H7 (cell line): ENCODE data around the gene SLC35E2B. TPM values are rescaled to one million over a fixed set of nuclear protein-coding genes. Genes with fewer than 3 reads are reported as not detected.
"Not testable (repeated sequence)": the region's sequence is repeated elsewhere in the genome, so short reads cannot be mapped to it uniquely, and the experiment has no call there.

Experiments used
- DNase-seq: peaks from one replicate; pipeline ENCODE4 v3.0.0; 2012
- H3K27me3 ChIP-seq: 2 replicates; pipeline ENCODE4 v1.6.0; 2011; ENCODE audit warnings: mild to moderate bottlenecking, low read length; ENCODE audit not compliant: control insufficient read depth, insufficient read depth
- H3K36me3 ChIP-seq: replicated peaks from 2 replicates; pipeline ENCODE4 v1.5.1; 2011; ENCODE audit warnings: low read length; ENCODE audit not compliant: control insufficient read depth, insufficient read depth
- H3K4me3 ChIP-seq: 2 replicates; pipeline ENCODE4 v1.5.1; 2011; ENCODE audit warnings: low read depth, mild to moderate bottlenecking, control low read depth, low read length, moderate library complexity; ENCODE audit not compliant: insufficient read depth
- total RNA-seq: library from RNA; depleted of rRNA; stranded (reverse); fragments of >200 nt; shearing (Covaris generic); gene quantifications from 2 replicates; pipeline ENCODE4 v1.2.3, GENCODE V29; 2014; rRNA removed

Gene SLC35E2B
- total RNA-seq: 47.4 and 54.8 TPM in 2 replicates

DNA sequence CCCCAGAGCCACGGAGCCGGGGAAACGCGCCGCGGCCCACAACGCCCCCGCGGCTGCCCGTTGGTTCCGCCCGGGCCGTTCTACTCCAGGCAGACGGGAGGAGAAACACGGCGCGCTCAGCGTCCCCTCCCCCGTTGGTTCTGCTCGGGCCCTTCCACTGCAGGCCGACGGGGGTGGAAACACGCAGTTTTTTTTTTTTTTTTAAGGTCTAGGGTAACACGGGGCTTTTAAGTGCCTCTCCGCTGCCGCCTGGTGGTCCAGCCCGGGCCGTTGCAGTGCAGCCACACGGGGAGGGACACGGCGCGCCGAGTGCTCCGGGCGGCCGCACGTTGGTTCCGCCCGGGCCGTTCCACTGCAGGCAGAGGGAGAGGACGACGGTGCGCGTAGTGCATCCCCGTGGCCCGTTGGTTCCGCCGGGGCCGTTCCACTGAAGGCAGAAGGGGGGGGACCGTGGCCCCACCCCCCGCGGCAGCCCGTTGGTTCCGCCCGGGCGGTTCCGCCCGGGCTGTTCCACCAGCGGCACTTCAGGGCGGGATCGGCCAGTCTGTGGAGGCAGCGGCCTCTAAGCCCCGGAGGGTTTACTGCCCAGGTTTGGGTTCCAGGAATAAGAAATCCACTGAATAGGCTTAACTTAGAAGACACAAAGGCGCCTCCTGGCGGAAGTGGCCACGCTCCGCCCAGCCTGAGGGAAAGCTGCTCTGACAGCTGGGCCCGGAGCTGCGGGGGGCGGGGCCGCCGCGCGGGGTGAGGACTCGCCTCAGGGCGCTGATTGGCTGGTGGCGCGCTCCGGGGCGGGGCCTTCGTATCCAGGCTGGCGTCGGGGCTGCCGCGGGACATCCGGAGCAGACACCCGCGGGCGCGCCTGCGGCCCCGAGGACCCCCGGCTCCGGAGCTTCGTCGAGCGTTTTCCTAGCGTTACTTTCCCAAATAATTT is at the start of gene SLC35E2B:
Gene SLC35E2B, minus strand, starts transcription at position 82 of the 934 bp plus-strand sequence. CDS start 16,096 bp downstream, outside the sequence.
- H3K27me3 ChIP-seq: not testable (repeated sequence)

DNA sequence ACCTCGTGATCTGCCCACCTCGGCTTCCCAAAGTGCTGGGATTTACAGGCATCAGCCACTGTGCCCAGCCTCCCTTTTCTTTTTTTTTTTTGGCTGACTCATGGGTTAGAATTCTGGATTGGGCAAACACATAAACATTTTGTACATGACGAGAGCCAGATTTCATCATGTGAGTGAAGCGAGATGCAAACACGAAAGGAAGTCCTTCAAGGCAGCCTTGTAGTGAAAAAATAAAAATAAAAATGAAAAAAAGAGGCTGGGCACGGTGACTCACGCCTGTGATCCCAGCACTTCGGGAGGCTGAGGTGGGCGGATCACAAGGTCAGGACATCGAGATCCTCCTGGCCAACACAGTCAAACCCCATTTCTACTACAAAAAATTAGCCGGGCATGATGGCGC is 48.4 kb upstream of the SLC35E2B start:
- not testable (repeated sequence) for H3K27me3 ChIP-seq

More for the DNA sequence above, at the start of gene SLC35E2B:
- peak within 1 kb of the TSS; percentile 59 for H3K4me3 ChIP-seq
- DNase-seq: peak; percentile 90
- H3K36me3 ChIP-seq: not testable (repeated sequence)

DNA sequence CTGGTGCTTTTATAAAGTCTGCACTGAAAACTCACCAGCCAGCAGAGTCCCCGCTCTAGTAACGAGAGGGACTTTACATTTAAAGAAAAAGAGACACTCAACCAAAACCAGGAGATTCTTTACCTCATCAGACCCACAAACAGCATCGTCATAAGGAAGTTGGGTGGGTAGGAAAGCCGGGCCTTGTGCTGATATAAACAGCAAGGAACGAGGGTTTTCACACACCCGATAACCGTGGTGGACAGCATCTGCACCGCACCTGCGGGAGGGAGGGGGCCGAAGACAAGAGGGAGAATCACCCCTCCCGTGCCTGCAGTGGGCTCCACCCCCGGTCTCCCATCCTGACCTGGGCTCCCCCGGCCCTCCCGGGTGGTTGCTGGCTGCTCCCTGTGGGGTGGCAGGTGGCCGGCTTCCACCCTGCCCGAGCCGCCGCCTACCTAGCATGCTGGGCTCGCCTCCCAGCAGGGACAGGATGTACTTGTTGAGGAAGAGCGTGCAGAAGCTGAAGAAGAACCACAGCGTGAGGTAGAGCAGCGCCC is 46.3 kb upstream of the SLC35E2B start:
- DNase-seq, H3K36me3 ChIP-seq, H3K4me3 ChIP-seq, H3K27me3 ChIP-seq: not testable (repeated sequence)

More for the DNA sequence above, 48.4 kb upstream of the SLC35E2B start:
- not testable (repeated sequence) for H3K36me3 ChIP-seq, H3K4me3 ChIP-seq, DNase-seq

DNA sequence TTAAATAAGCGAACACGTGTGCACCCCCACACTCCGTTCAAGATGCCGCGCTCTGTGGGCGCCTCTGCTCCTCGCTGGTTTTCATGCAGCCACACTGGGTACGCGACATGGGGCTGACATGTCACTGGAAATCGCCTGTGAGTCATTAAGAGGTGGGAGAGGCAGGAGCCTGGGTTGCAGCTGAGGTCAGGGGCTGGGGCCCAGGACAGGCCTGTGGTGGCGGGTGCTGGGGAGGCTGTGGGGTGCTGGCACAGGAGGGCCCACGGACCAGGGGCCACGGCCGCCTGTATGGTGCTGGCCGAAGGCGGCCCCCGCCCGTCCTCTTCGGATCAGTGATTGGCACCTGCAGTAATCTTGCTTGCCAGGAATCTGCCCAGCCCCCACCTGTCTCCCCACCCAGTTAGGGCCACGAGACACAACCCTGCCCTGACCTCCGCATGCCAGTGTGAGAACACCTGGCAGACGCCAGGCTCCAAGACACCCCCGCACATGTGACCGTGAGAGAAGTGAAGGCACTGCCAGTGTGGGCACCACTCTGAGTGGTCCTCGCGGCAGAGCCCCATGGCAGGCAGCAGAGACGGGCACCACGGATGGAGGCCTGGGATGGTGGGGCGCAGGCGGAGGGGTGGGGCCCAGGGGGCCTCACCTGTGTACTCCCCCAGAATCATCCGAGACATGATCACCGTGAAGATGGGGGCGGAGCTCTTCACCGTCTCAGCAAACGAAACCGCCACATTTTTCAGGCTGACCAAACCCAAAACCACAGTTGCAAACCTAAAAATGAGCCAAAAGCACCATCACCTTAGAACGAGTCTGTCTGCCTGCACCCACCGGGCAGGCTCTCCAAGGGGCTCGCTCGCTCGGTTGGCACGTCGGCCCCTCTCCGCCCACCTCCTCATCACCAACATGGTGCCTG is 45.3 kb upstream of the SLC35E2B start:
- not testable (repeated sequence) for H3K36me3 ChIP-seq, H3K27me3 ChIP-seq, H3K4me3 ChIP-seq
- peak; percentile 23 for DNase-seq

DNA sequence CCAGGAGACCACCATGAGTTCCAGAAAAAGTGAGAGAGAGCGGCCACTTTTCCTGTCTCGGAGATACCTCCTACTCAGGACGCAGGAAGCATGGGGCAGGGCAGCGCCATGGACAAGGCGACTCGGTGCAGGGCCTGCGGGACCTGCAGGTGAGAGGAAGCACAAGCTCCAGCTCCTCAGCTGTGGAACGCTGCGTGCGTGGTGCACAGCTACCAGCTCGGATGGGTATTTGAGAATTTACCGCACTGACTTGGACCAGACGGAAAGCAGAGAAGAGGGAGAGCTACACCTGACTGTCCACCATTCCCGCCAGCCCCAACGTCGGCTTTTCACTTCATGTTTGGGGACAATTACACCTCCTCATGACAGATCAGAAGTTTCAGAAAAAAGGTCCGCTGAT is 39.8 kb upstream of the SLC35E2B start:
- DNase-seq: peak; percentile 16
- Histone ChIP-seq H3K4me3 (no peak overlapping the region), H3K27me3 (no peaks in the 10 kb centered on the region), H3K36me3 (peaks cover 6% of the 10 kb centered on the region)

DNA sequence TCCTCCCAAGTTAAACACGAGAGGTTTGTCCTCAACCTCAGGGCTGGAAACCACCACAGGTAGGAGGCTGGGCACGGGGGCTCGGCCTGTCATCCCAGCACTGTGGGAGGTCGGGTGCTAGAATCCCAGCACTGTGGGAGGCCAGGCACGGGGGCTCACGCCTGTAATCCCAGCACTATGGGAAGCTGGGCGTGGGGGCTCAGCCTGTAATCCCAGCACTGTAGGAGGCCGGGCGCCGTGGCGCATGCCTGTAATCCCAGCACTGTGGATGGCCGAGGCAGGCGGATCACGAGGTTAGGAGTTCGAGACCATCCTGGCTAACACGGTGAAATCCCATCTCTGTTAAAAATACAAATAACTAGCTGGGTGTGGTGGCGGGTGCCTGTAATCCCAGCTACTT is 38.3 kb upstream of the SLC35E2B start:
- DNase-seq: no peak
- Histone ChIP-seq H3K4me3 (no peak overlapping the region), H3K36me3 (peaks cover 6% of the 10 kb centered on the region), H3K27me3 (no peaks in the 10 kb centered on the region)

DNA sequence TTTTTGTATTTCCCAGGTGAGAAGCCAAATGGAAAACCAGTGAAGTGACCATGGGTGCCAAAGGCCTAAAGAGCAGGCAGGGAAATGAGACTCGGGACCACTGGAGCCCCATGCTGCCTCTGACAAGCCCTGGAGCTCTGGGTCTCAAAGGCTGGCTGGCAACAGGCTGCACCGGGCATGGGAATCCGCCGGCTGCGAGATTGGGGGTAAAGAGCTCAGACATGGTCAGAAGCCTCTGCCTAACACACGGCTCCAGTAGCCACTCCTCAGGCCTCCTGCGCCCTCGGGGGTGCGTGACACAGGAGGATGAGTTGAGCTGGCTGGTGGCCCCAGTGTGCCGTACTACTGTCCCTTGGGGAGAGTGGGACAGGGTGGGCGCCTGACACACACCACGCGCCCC is 37.6 kb upstream of the SLC35E2B start:
- DNase-seq, H3K27me3 ChIP-seq, H3K4me3 ChIP-seq, H3K36me3 ChIP-seq: not testable (repeated sequence)

DNA sequence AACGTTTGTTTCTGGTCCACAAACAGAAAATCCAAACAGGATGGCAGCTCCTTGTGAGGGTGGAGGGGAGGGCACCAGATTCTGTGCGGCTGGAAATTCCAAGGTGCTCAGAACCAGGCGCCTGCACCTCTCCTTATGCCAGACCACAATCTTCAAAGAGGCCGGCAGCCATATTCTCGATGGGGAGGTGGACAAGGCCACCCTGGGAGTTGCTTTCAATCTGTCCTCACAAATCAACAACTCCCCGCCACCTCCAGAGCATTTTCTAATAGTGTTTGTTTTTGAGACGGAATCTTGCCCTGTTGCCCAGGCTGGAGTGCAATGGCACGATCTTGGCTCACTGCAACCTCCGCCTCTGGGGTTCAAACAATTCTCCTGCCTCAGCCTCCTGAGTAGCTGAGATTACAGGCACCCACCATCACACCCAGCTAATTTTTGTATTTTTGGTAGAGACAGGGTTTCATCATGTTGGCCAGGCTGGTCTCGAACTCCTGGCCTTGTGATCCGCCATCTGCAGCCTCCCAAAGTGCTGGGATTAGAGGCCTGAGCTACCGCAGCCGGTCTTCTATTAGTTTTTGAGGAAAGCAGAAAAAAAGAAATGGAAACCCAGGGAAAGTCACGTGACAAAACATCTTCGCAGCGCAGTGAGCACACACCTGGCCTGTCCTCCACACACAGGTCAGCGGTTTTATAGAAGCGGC is 36.7 kb upstream of the SLC35E2B start:
- not testable (repeated sequence) for DNase-seq, H3K4me3 ChIP-seq, H3K27me3 ChIP-seq, H3K36me3 ChIP-seq

DNA sequence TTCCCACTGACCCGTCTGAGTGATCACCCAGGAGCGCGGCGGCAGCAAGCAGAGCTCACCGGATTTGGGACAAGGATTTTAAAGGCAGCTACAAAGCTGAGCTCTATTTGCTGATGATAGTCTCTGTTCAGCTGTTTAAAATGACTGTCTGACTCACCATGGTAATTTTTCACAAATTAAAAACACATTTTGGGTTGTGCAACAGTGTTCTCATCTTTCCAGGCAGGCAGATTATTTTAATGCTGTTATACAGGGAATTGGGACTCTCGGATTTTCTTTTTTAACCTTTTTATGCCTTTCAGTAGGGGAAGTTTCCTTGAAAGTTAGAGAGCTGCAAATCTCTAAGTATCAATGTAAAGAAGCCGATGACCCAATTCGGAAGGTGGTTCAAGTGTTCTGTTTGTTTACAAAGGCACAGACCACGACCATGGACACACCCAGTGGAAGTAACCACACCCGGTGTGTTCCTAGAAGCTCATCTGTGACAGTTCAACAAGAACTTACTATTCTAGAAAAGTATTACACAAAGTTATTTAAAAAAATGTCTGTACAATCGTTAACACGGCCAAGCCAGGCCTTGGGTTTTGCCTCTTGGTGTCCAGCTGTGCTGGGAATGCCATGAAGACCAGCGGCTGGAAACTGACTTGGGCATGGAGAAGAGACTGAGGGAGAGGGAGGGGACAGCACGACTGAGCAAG is 35.9 kb upstream of the SLC35E2B start:
- not testable (repeated sequence) for H3K27me3 ChIP-seq, H3K36me3 ChIP-seq, H3K4me3 ChIP-seq, DNase-seq

DNA sequence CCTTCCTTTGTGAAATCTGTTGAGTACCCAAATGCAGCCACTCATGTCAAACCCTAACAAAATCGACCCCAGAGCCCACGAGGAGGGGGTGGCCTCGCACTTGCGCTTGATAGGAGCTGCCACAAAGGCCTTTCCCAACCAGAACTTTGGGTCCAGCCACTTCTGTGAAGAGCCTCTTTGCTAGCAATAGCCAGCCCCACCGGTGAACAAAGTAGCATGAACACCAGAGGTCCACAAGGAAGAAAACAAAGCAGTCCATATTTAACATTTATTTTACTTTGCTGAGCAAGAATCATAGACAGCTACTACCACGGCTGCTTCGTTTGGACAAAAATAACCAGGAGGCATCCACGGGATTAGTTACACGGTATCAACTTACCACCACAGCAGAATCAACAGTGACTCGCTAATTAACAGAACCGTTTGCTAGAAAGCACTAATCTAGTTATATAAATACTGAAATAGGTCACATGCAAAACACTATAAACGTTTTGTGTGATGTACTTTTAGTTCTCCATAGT is 34.6 kb upstream of the SLC35E2B start:
- not testable (repeated sequence) for DNase-seq, H3K27me3 ChIP-seq, H3K4me3 ChIP-seq, H3K36me3 ChIP-seq

DNA sequence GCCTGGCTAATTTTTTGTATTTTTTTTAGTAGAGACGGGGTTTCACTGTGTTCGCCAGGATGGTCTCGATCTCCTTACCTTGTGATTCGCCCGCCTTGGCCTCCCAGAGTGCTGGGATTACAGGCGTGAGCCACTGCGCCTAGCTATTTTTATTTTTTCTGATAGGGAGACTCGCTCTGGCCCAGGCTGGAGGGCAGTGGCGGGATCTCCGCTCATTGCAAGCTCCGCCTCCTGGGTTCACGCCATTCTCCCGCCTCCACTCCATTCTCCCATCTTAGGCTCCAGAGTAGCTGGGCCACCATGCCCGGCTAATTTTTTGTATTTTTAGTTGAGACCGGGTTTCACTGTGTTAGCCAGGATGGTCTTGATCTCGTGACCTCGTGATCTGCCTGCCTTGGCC is 33.5 kb upstream of the SLC35E2B start:
- H3K27me3 ChIP-seq: not testable (repeated sequence)

DNA sequence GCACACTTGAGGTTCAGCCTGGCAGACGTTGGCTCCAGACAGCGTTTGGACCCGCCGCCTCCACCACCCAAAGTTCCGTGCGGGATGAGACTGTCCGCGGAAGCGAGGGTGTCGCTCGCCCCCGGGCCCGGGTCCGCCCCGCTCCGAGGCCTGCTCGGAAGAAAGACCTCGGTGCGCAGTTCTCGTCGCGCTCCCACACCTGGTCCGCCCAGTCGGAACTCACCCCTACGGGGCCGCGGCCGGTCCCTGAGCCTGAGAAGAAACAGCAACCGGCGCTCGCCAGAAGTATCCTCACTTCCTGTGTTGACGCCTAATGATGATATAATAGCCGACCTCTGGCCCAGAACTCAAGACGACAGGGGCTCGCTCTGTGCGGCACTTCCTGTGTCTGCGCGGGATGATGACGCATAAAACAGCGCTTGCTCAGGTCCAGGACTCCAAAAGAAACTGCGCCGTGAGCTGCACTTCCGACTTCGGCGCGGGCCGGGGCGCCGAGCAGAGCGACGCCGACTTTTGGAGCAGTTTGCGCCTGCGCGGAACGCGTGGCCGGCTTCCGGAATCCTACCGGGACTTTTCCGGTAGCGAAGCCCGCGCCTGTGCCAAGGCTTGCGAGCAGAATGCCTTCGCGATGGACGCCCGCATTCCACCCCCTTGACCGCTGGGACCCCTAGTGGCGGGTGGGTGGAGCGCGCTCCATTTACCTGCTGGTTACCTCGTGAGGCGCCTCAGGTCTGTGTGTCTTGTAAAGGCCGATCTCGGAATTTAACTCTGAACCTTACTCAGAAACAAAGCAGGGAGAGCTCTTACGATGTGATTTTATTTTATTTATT is 31.7 kb upstream of the SLC35E2B start, which contains the start of gene CDK11A:
Gene CDK11A, minus strand, starts transcription at position 323 of the 830 bp plus-strand sequence. CDS start 1,539 bp downstream, outside the sequence.
- peak; percentile 95 for DNase-seq
- not testable (repeated sequence) for H3K36me3 ChIP-seq, H3K27me3 ChIP-seq
- H3K4me3 ChIP-seq: peak within 1 kb of the TSS; percentile 67

More for the DNA sequence above, 33.5 kb upstream of the SLC35E2B start:
- not testable (repeated sequence) for H3K4me3 ChIP-seq, DNase-seq, H3K36me3 ChIP-seq
